KMS-11 (cell line): ENCODE data around the gene PRDX6.

Source experiments
- H2AFZ ChIP-seq: fragments of 200-600 bp; sonication (generic); 2 replicates; pipeline ENCODE4 v1.6.1; 2016; ENCODE audit warnings: antibody characterized with exemption, mixed run types, low read depth
- H3K27ac ChIP-seq: fragments of 200-600 bp; sonication (generic); 2 replicates; pipeline ENCODE4 v1.6.1; 2016; ENCODE audit warnings: mild to moderate bottlenecking, mixed run types
- H3K27me3 ChIP-seq: fragments of 200-600 bp; sonication (generic); 2 replicates; pipeline ENCODE4 v1.6.1; 2017; ENCODE audit warnings: mild to moderate bottlenecking, low read depth, mixed run types, moderate library complexity; ENCODE audit not compliant: insufficient read depth
- H3K36me3 ChIP-seq: fragments of 200-600 bp; sonication (generic); 2 replicates; pipeline ENCODE4 v1.6.1; 2017; ENCODE audit warnings: mild to moderate bottlenecking, mixed run types; ENCODE audit not compliant: insufficient read depth
- H3K4me1 ChIP-seq: fragments of 200-600 bp; sonication (generic); 2 replicates; pipeline ENCODE4 v1.6.1; 2016; ENCODE audit warnings: mild to moderate bottlenecking, low read depth, mixed run types; ENCODE audit not compliant: poor library complexity, severe bottlenecking
- H3K4me2 ChIP-seq: fragments of 200-600 bp; sonication (generic); 2 replicates; pipeline ENCODE4 v1.7.0; 2016; ENCODE audit warnings: mild to moderate bottlenecking, mixed run types
- H3K4me3 ChIP-seq: fragments of 200-600 bp; sonication (generic); IDR thresholded peaks from 2 replicates; pipeline ENCODE4 v1.6.1; 2017; ENCODE audit warnings: low read depth, low read length, mixed read lengths; ENCODE audit not compliant: insufficient read depth
- H3K79me2 ChIP-seq: fragments of 200-600 bp; sonication (generic); 2 replicates; pipeline ENCODE4 v1.6.1; 2016; ENCODE audit warnings: low read depth, mixed run types; ENCODE audit not compliant: insufficient read depth
- H3K9ac ChIP-seq: fragments of 200-600 bp; sonication (generic); 2 replicates; pipeline ENCODE4 v1.6.1; 2016; ENCODE audit warnings: mild to moderate bottlenecking, mixed run types
- H4K20me1 ChIP-seq: fragments of 200-600 bp; sonication (generic); 2 replicates; pipeline ENCODE4 v1.6.1; 2016; ENCODE audit warnings: mild to moderate bottlenecking, mixed run types; ENCODE audit not compliant: insufficient read depth
- TF ChIP-seq, protein P1 (sequence below): fragments of 200-600 bp; sonication (generic); conservative IDR thresholded peaks from 2 replicates; pipeline ENCODE4 v1.6.1; 2017; ENCODE audit warnings: low read depth, mild to moderate bottlenecking, antibody characterized with exemption, low read length, moderate library complexity, mixed read lengths

The PRDX6 gene

DNA sequence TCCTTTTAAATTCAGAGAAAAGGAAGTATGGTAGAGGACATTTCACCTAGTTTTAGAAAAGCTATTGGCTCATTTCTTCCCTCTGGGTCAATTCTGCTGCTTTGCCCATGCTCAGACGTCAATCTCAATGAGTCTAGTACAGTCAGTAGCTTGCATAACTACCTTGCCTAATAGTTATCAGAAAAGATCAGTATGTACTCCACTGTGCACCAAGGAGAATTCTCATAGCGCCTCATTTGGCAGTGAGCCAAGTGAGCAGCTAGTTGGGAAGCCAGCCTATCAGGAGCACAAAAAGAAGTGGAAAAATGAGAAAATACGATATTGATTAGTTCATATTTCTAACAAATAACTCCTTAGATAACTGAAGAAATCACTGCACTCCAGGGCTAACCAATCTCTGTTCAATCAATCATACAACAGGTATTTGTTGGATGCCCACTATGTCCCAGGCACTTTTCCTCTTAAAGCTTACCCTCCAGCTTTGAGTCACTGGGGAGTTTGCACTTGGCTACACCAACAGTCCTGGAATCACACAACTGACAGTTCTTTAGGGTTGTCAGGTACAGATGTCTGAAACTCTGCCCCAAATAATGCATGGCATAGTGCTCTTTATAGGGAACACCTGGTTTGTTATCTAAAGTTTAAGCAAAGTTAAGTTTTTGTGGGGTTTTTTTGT is 50.2 kb downstream of the PRDX6 start:
- Histone ChIP-seq H3K4me2 (no peak overlapping the region), H4K20me1 (no peaks in the 10 kb centered on the region), H3K9ac (no peak overlapping the region), H3K4me3 (no peak overlapping the region), H3K4me1 (peaks cover 5% of the 10 kb centered on the region), H3K27me3 (no peaks in the 10 kb centered on the region), H3K79me2 (no peaks in the 10 kb centered on the region), H3K27ac (no peak overlapping the region), H2AFZ (no peak overlapping the region), H3K36me3 (no peaks in the 10 kb centered on the region)
- TF ChIP-seq, protein P1, sequence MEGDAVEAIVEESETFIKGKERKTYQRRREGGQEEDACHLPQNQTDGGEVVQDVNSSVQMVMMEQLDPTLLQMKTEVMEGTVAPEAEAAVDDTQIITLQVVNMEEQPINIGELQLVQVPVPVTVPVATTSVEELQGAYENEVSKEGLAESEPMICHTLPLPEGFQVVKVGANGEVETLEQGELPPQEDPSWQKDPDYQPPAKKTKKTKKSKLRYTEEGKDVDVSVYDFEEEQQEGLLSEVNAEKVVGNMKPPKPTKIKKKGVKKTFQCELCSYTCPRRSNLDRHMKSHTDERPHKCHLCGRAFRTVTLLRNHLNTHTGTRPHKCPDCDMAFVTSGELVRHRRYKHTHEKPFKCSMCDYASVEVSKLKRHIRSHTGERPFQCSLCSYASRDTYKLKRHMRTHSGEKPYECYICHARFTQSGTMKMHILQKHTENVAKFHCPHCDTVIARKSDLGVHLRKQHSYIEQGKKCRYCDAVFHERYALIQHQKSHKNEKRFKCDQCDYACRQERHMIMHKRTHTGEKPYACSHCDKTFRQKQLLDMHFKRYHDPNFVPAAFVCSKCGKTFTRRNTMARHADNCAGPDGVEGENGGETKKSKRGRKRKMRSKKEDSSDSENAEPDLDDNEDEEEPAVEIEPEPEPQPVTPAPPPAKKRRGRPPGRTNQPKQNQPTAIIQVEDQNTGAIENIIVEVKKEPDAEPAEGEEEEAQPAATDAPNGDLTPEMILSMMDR: no peak

DNA sequence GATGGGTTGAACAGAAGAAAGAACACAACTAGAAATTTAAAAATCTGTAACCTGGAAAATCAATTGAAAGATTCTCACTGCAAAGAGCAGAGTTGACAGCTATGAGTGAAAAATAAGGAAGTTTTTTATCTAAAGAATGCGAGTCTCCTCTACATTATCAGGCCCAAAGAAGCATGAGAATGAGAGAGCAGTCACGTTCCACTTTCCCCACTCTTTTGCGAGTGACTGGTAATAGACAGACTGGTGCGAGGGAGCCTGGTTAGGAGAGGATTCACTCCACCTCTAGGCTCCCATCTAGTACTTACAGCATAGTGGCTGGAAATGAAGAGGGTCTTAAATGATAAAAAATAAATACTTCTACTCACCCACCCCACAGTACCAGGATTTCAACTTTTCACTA is 52.0 kb downstream of the PRDX6 start:
- Histone ChIP-seq H4K20me1 (no peaks in the 10 kb centered on the region), H3K4me1 (peaks cover 8% of the 10 kb centered on the region), H2AFZ (no peak overlapping the region), H3K9ac (no peak overlapping the region), H3K79me2 (no peaks in the 10 kb centered on the region), H3K4me2 (no peak overlapping the region), H3K27ac (no peak overlapping the region), H3K36me3 (no peaks in the 10 kb centered on the region), H3K4me3 (no peak overlapping the region), H3K27me3 (no peaks in the 10 kb centered on the region)
- TF ChIP-seq, protein P1: no peak

DNA sequence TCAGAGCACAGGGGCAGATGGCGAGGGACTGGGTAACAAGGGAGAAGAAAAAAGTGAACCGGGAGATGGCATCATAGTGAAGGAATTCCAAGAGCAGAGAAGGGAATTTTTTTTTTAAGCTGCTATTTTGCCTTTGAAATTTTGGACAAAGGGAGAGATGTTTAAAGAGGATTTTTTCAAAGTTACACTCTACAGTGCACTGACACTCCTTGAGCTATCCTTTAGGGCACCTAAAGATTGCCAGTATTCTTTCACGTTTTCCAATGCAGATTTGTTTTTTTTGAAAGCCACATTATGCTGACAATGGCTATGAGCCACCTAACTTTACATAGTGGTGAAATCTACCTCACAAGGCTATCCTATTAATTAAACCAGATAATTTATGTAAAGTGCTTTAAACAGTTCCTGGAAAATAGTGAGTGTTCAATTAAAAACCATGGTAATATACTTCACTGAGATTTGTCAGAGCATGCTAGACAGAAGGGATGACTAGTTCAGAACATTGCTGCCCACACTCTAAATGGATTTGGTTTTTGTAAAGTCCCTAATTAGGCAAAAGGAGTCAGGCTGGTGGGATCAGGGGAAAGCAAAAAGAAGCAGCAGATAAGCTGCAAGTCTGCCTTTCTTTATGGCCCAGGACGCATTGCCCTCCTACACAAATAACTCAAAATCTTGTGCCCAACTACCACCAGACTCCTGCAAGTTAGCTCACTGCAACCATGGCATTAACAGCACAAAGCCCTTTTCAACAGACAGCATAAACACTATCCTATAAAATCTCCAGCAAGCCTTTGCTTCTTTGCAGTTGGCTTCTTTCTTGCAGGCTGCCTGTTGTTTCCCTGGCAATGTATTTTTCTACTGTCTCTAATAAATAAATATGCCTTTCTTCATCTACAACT is 53.9 kb downstream of the PRDX6 start:
- H3K4me1 ChIP-seq: peaks cover 8% of the 10 kb centered on the region
- H3K9ac ChIP-seq: no peak overlapping the region
- no peaks in the 10 kb centered on the region for H3K36me3 ChIP-seq
- H3K4me3 ChIP-seq: no peak overlapping the region
- H3K4me2 ChIP-seq: no peak overlapping the region
- H2AFZ ChIP-seq: no peak overlapping the region
- H3K27me3 ChIP-seq: no peaks in the 10 kb centered on the region
- H4K20me1 ChIP-seq: no peaks in the 10 kb centered on the region
- TF ChIP-seq, protein P1: no peak
- no peaks in the 10 kb centered on the region for H3K79me2 ChIP-seq
- H3K27ac ChIP-seq: no peak overlapping the region

DNA sequence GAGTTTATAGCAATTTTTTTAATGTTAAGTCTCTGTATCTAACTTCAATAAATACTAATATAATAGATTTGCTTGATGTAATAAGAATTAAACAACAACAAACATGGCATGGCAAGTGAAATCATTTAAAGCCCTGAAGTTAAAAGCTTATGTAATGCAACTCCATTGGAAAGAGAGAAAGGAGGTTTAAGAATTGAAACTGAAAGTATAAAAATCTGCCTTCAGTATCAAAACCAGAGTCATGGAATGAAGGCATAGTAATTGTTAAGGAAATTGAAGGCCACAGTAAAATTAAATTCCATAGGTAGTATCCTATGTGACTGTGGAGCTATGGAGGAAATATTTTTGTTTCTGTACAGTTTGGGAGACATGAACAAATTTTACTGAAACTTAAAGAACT is 55.1 kb downstream of the PRDX6 start:
- Histone ChIP-seq H3K27ac (no peak overlapping the region), H3K4me2 (peak overlapping the region; percentile 1; the same call in 1 of the 2 replicates), H3K36me3 (no peaks in the 10 kb centered on the region), H3K4me1 (peaks cover 8% of the 10 kb centered on the region), H3K27me3 (no peaks in the 10 kb centered on the region), H3K9ac (no peak overlapping the region), H2AFZ (no peak overlapping the region), H3K4me3 (no peak overlapping the region), H3K79me2 (no peaks in the 10 kb centered on the region), H4K20me1 (no peaks in the 10 kb centered on the region)
- TF ChIP-seq, protein P1: no peak
